Psoas muscle (tissue), 8 donors: ENCODE measurements around the gene SLC16A4. TPM values are rescaled to one million over a fixed set of nuclear protein-coding genes. Genes with fewer than 3 reads are reported as not detected.

Experiments used
- ATAC-seq, 4 donors: fragments of 200-7000 bp; cut with Tn5 transposase; one replicate each; pipeline ENCODE4 v1.9.1; 2020; ENCODE audit warnings: moderate library complexity in 3 of 4, mild to moderate bottlenecking in 2 of 4
- DNase-seq, 2 donors: peaks; one replicate each; pipeline ENCODE4 v3.0.0-alpha.2; 2020
- H3K27ac ChIP-seq: fragments of 200-600 bp; one replicate; pipeline ENCODE4 v1.8.0; 2022
- H3K27me3 ChIP-seq, 3 donors: fragments of 200-600 bp in 1 of 3; one replicate each; pipeline versions ENCODE4 v1.6.1 to v1.8.0; 2013 to 2022; ENCODE audit warnings: low read length in 2 of 3, mild to moderate bottlenecking in 2 of 3, moderate library complexity in 1 of 3; ENCODE audit not compliant: insufficient read depth in 3 of 3
- H3K36me3 ChIP-seq, 2 donors: fragments of 200-600 bp in 1 of 2; one replicate each; pipeline versions ENCODE4 v1.6.1 to v1.8.0; 2013 to 2022; ENCODE audit warnings: low read depth in 1 of 2, mild to moderate bottlenecking in 1 of 2, moderate library complexity in 1 of 2; ENCODE audit not compliant: insufficient read depth in 1 of 2
- H3K4me1 ChIP-seq: fragments of 200-600 bp; one replicate; pipeline ENCODE4 v1.8.0; 2022
- H3K4me3 ChIP-seq: fragments of 200-600 bp; one replicate; pipeline ENCODE4 v1.8.0; 2022; ENCODE audit warnings: mild to moderate bottlenecking
- H3K9me3 ChIP-seq: fragments of 200-600 bp; one replicate; pipeline ENCODE4 v1.8.0; 2022
- CTCF ChIP-seq: fragments of 200-600 bp; IDR thresholded peaks from one replicate; pipeline ENCODE4 v1.8.0; 2022; ENCODE audit warnings: antibody characterized with exemption
- WGBS, 3 donors: extraction: QIAGEN DNeasy Blood & Tissue Kit; methylation state at CpG; one replicate each; pipeline versions ENCODE4 v1.1.6 to v1.1.7; 2013; 5-methylcytosine and 5-hydroxymethylcytosine counted together
- intact Hi-C, 2 donors: fragments of 100-400 bp; cut with DNase I; formaldehyde crosslinking; loops; one replicate each; pipeline versions ENCODE4 v1.11.0 to v1.14.2; 2022
- polyA plus RNA-seq, 3 donors: library from polyadenylated mRNA; stranded (reverse); fragments of 200-250 nt; gene quantifications; one replicate each; pipeline ENCODE4 v1.2.3, GENCODE V29; 2013
- total RNA-seq, 4 donors: library from RNA; stranded (reverse); fragmentation: NEBNext Ultra II Directional in 2 of 4; extraction: Animal tissue kit (Norgen Biotek cat#: 25700) in 2 of 4; gene quantifications; one replicate each; pipeline versions ENCODE4 v1.2.1 to v1.2.4, GENCODE V29; 2021 to 2023
- donor health status: healthy with polysubstance abuse.
- donor health status: DM: no; HTN: no; CAD: no; lungs with moderate emphysema.
- donor health status: Bipolar disorder and iron deficiency.
- donor health status: healthy.
- donor health status: DM: yes; HTN: yes; CAD: no.
- donor health status: DM: no; HTN: no; CAD: no.
- donor health status: DM: no; HTN: no; CAD: no.
- donor health status: DM: yes; HTN: yes; CAD: no.

SLC16A4 gene
- total and polyA plus RNA-seq, 7 donors: 0.79 to 4.3 (median 1.0) TPM

GRCh38 chr1:110428946-110429345 lies 38.1 kb upstream of the SLC16A4 start:
- ATAC-seq: no peak
- Histone ChIP-seq H3K27ac (no peak overlapping the region), H3K4me3 (no peak overlapping the region), H3K4me1 (no peaks in the 10 kb centered on the region), H3K9me3 (no peaks in the 10 kb centered on the region), H3K36me3 (no peaks in the 10 kb centered on the region), H3K27me3 (no peaks in the 10 kb centered on the region)
- intact Hi-C loops: no loop called here
- DNase-seq: no peak
- TF ChIP-seq CTCF: no peak
- WGBS, 3 donors: 51 to 60% (median 56%) methylated on average over 4 of the region's 4 CpGs

GRCh38 chr1:110426854-110427253 lies 36.0 kb upstream of the SLC16A4 start:
- intact Hi-C loops: no loop called here
- ATAC-seq (no peak), DNase-seq (no peak)
- no peak overlapping the region for H3K4me3 ChIP-seq
- WGBS, 3 donors: 49 to 53% (median 52%) methylated on average over 4 of the region's 4 CpGs
- no peak for TF ChIP-seq CTCF
- no peak overlapping the region for H3K27ac ChIP-seq
- H3K27me3 ChIP-seq: no peaks in the 10 kb centered on the region
- H3K4me1 ChIP-seq: no peaks in the 10 kb centered on the region
- no peaks in the 10 kb centered on the region for H3K36me3 ChIP-seq
- no peaks in the 10 kb centered on the region for H3K9me3 ChIP-seq

GRCh38 chr1:110425612-110426152 lies 34.9 kb upstream of the SLC16A4 start:
- DNase-seq (peak; percentile 68 to 90), ATAC-seq (peak in 3 of 4 donors; percentile 66 to 81 (median 68))
- TF ChIP-seq CTCF: no peak
- Histone ChIP-seq H3K36me3 (no peaks in the 10 kb centered on the region), H3K9me3 (no peaks in the 10 kb centered on the region), H3K4me3 (no peak overlapping the region), H3K27ac (no peak overlapping the region), H3K27me3 (no peaks in the 10 kb centered on the region), H3K4me1 (no peaks in the 10 kb centered on the region)
- 34 to 48% (median 35%) methylated on average over 9 of the region's 9 CpGs for WGBS, 3 donors
- intact Hi-C loops: no loop called here

GRCh38 chr1:110424699-110425611 lies 34.1 kb upstream of the SLC16A4 start:
- no peak for TF ChIP-seq CTCF
- Histone ChIP-seq H3K27ac (no peak overlapping the region), H3K36me3 (no peaks in the 10 kb centered on the region), H3K27me3 (no peaks in the 10 kb centered on the region), H3K9me3 (no peaks in the 10 kb centered on the region), H3K4me3 (no peak overlapping the region), H3K4me1 (no peaks in the 10 kb centered on the region)
- intact Hi-C loops: no loop called here
- ATAC-seq: peak in 3 of 4 donors; percentile 31 to 68 (median 43)
- no peak for DNase-seq
- WGBS, 3 donors: 40 to 50% (median 48%) methylated on average over 9 of the region's 9 CpGs
